Gastrocnemius medialis (tissue), 4 donors: Measurements from ENCODE around the gene OR4K15. TPM values are rescaled to one million over a fixed set of nuclear protein-coding genes. Genes with fewer than 3 reads are reported as not detected.

Experiments
- ATAC-seq, 2 donors: fragments of 150-250 bp; one replicate each; pipeline ENCODE4 v1.9.1; 2016
- DNase-seq, 2 donors: peaks; one replicate each; pipeline ENCODE4 v3.0.0-alpha.2; 2019
- H3K27ac ChIP-seq, 4 donors: fragments of 200-600 bp; sonication (generic); 1 replicate in 1 of 4; 2 replicates in 3 of 4; pipeline ENCODE4 v1.5.1; 2016 to 2018; ENCODE audit warnings: mild to moderate bottlenecking in 2 of 4, moderate library complexity in 1 of 4
- H3K27me3 ChIP-seq, 3 donors: fragments of 200-600 bp; sonication (generic) in 2 of 3; 1 replicate in 1 of 3; 2 replicates in 2 of 3; pipeline versions ENCODE4 v1.5.1 to v1.6.0; 2016 to 2019; ENCODE audit warnings: mild to moderate bottlenecking in 1 of 3, moderate library complexity in 1 of 3
- H3K36me3 ChIP-seq, 2 donors: fragments of 200-600 bp; sonication (generic) in 1 of 2; one replicate each; pipeline ENCODE4 v1.5.1; 2017 to 2018
- H3K4me1 ChIP-seq, 2 donors: fragments of 200-600 bp; sonication (generic) in 1 of 2; one replicate each; pipeline ENCODE4 v1.5.1; 2016 to 2017; ENCODE audit warnings: mild to moderate bottlenecking in 2 of 2
- H3K4me3 ChIP-seq, 4 donors: fragments of 200-600 bp; sonication (generic) in 3 of 4; 1 replicate in 1 of 4; 2 replicates in 3 of 4; pipeline ENCODE4 v1.5.1; 2016 to 2019; ENCODE audit warnings: mild to moderate bottlenecking in 2 of 4
- H3K9me3 ChIP-seq, 3 donors: fragments of 200-600 bp; sonication (generic) in 2 of 3; 1 replicate in 1 of 3; 2 replicates in 2 of 3; pipeline ENCODE4 v1.5.1; 2016 to 2019
- CTCF ChIP-seq, 5 experiments: fragments of 450-650 bp in 3 of 5; fragments of 200-600 bp in 2 of 5; sonication (generic) in 2 of 5; IDR thresholded peaks in 4 of 5; conservative IDR thresholded peaks in 1 of 5; 1 replicate in 4 of 5; 2 replicates in 1 of 5; pipeline ENCODE4 v1.5.1; 2016 to 2019; ENCODE audit warnings: antibody characterized with exemption in 5 of 5, mild to moderate bottlenecking in 3 of 5, moderate library complexity in 3 of 5
- POLR2A ChIP-seq, 2 donors: fragments of 450-650 bp; IDR thresholded peaks; one replicate each; pipeline ENCODE4 v1.6.1; 2017; ENCODE audit warnings: antibody characterized with exemption in 2 of 2, mild to moderate bottlenecking in 2 of 2, moderate library complexity in 2 of 2
- in situ Hi-C, 4 donors: fragments of 200-750 bp; cut with MboI; loops; one replicate each; pipeline versions ENCODE4 v1.15.0 to v1.8.0; 2017; ENCODE audit warnings: low sequenced_read_pairs in 4 of 4
- intact Hi-C: fragments of 100-400 bp; cut with DNase I; formaldehyde crosslinking; loops from one replicate; pipeline ENCODE4 v1.15.1; 2023; ENCODE audit warnings: low total_unique reads
- total RNA-seq, 4 donors: library from RNA; depleted of rRNA; stranded (reverse); fragments of >200 nt; gene quantifications; one replicate each; pipeline versions ENCODE4 v1.1.0 to v1.2.3, GENCODE V29; 2016

Gene OR4K15
- total RNA-seq, 4 donors from 2014 or later = not detected

GRCh38 chr14:19974844-19975243 lies 547 bp upstream of the OR4K15 start:
- ATAC-seq (no peak), DNase-seq (no peak)
- no peak for TF ChIP-seq POLR2A (IDR thresholded peaks at IDR 0.05)
- TF ChIP-seq CTCF (IDR thresholded peaks at IDR 0.05 in 4 of 5, conservative IDR thresholded peaks at IDR 0.05 in 1 of 5) = no peak
- no peak overlapping the region for H3K4me3 ChIP-seq
- no peaks in the 10 kb centered on the region for H3K27me3 ChIP-seq
- intact Hi-C loops (no loop called here), in situ Hi-C loops (no loop called here)
- no peaks in the 10 kb centered on the region for H3K4me1 ChIP-seq
- H3K27ac ChIP-seq = no peak overlapping the region
- H3K36me3 ChIP-seq = no peaks in the 10 kb centered on the region
- no peaks in the 10 kb centered on the region for H3K9me3 ChIP-seq

- intact Hi-C loops = no loop called here
- Histone ChIP-seq H3K36me3 (no peaks in the 10 kb centered on the region), H3K27ac (no peak overlapping the region), H3K27me3 (no peaks in the 10 kb centered on the region), H3K9me3 (no peaks in the 10 kb centered on the region), H3K4me1 (no peaks in the 10 kb centered on the region), H3K4me3 (no peak overlapping the region)
- no peak for ATAC-seq
- in situ Hi-C loops = no loop called here
- TF ChIP-seq POLR2A (IDR thresholded peaks at IDR 0.05) (no peak), CTCF (IDR thresholded peaks at IDR 0.05 in 4 of 5, conservative IDR thresholded peaks at IDR 0.05 in 1 of 5) (no peak)
- no peak for DNase-seq
These were observed 18.0 kb downstream of the OR4K15 start for GRCh38 chr14:19993438-19993837.

- TF ChIP-seq POLR2A (IDR thresholded peaks at IDR 0.05) = no peak
- TF ChIP-seq CTCF (IDR thresholded peaks at IDR 0.05 in 4 of 5, conservative IDR thresholded peaks at IDR 0.05 in 1 of 5) = no peak
- Histone ChIP-seq H3K27ac (no peak within 1 kb of the TSS), H3K9me3 (no peaks in the 10 kb centered on the region), H3K4me3 (no peak within 1 kb of the TSS), H3K27me3 (no peaks in the 10 kb centered on the region), H3K4me1 (no peaks in the 10 kb centered on the region), H3K36me3 (no peaks in the 10 kb centered on the region)
- intact Hi-C loops = no loop called here
- in situ Hi-C loops = no loop called here
- no peak for DNase-seq
- no peak for ATAC-seq
These were observed 26.5 kb downstream of the OR4K15 start, which contains the start of gene OR4Q2 for GRCh38 chr14:20001863-20002262. Gene OR4Q2, plus strand, starts transcription at chr14:20002163.

- in situ Hi-C loops = no loop called here
- intact Hi-C loops = no loop called here
These were observed 26.9 kb downstream of the OR4K15 start for GRCh38 chr14:20002319-20002718.

More at GRCh38 chr14:20002319-20002718, 26.9 kb downstream of the OR4K15 start:
- Histone ChIP-seq H3K4me1 (no peaks in the 10 kb centered on the region), H3K27me3 (no peaks in the 10 kb centered on the region), H3K9me3 (no peaks in the 10 kb centered on the region), H3K27ac (no peak overlapping the region), H3K4me3 (no peak overlapping the region), H3K36me3 (no peaks in the 10 kb centered on the region)
- no peak for TF ChIP-seq CTCF (IDR thresholded peaks at IDR 0.05 in 4 of 5, conservative IDR thresholded peaks at IDR 0.05 in 1 of 5)
- no peak for TF ChIP-seq POLR2A (IDR thresholded peaks at IDR 0.05)
- ATAC-seq (no peak), DNase-seq (no peak)
